Right atrium auricular region (tissue), 2 donors: Measurements from ENCODE around the gene SMYD3. TPM values are rescaled to one million over a fixed set of nuclear protein-coding genes. Genes with fewer than 3 reads are reported as not detected.

Source experiments
- DNase-seq: peaks from one replicate; pipeline ENCODE4 v3.0.0-alpha.2; 2019; ENCODE audit warnings: low spot score
- H3K27ac ChIP-seq, 2 donors: fragments of 200-600 bp; sonication (generic); 1 replicate in 1 of 2; 2 replicates in 1 of 2; pipeline ENCODE4 v1.5.1; 2016 to 2019
- H3K27me3 ChIP-seq, 2 donors: fragments of 200-600 bp; sonication (generic); one replicate each; pipeline versions ENCODE4 v1.5.1 to v1.6.0; 2017 to 2019
- H3K36me3 ChIP-seq: fragments of 200-600 bp; sonication (generic); one replicate; pipeline ENCODE4 v1.5.1; 2016
- H3K4me1 ChIP-seq, 2 donors: fragments of 200-600 bp; sonication (generic); one replicate each; pipeline versions ENCODE4 v1.5.1 to v1.6.0; 2017 to 2019
- H3K4me3 ChIP-seq, 2 donors: fragments of 200-600 bp; sonication (generic); 1 replicate in 1 of 2; 2 replicates in 1 of 2; pipeline ENCODE4 v1.5.1; 2017 to 2019; ENCODE audit warnings: mild to moderate bottlenecking in 1 of 2, moderate library complexity in 1 of 2
- H3K9me3 ChIP-seq, 2 donors: fragments of 200-600 bp; sonication (generic); one replicate each; pipeline ENCODE4 v1.5.1; 2019
- CTCF ChIP-seq, 2 donors: fragments of 200-600 bp; sonication (generic); IDR thresholded peaks; one replicate each; pipeline ENCODE4 v1.5.1; 2019; ENCODE audit warnings: antibody characterized with exemption in 2 of 2
- total RNA-seq, 2 donors: library from RNA; depleted of rRNA; stranded (reverse); fragments of >200 nt; gene quantifications; one replicate each; pipeline ENCODE4 v1.1.0, GENCODE V29; 2016

Gene SMYD3
- total RNA-seq, 2 donors from 2014 or later = 7.9 to 8.5 TPM

- no peaks in the 10 kb centered on the region for H3K4me1 ChIP-seq
- H3K36me3 ChIP-seq = no peaks in the 10 kb centered on the region
- no peak for DNase-seq
- no peak for TF ChIP-seq CTCF (IDR thresholded peaks at IDR 0.05)
- no peak overlapping the region for H3K27ac ChIP-seq
- H3K27me3 ChIP-seq = no peaks in the 10 kb centered on the region
- no peaks in the 10 kb centered on the region for H3K9me3 ChIP-seq
- H3K4me3 ChIP-seq = no peak overlapping the region
Observed at GRCh38 chr1:246142320-246142893, 364.7 kb downstream of the SMYD3 start.

- no peaks in the 10 kb centered on the region for H3K36me3 ChIP-seq
- H3K4me3 ChIP-seq = no peak overlapping the region
- no peak for TF ChIP-seq CTCF (IDR thresholded peaks at IDR 0.05)
- H3K9me3 ChIP-seq = no peaks in the 10 kb centered on the region
- H3K27ac ChIP-seq = no peak overlapping the region
- H3K4me1 ChIP-seq = no peaks in the 10 kb centered on the region
- H3K27me3 ChIP-seq = no peaks in the 10 kb centered on the region
- DNase-seq = no peak
Observed at GRCh38 chr1:246141306-246141705, 365.8 kb downstream of the SMYD3 start.

GRCh38 chr1:246139745-246140182 is 367.3 kb downstream of the SMYD3 start:
- Histone ChIP-seq H3K36me3 (no peaks in the 10 kb centered on the region), H3K27ac (no peak overlapping the region), H3K4me3 (no peak overlapping the region), H3K4me1 (no peaks in the 10 kb centered on the region), H3K9me3 (no peaks in the 10 kb centered on the region), H3K27me3 (no peaks in the 10 kb centered on the region)
- TF ChIP-seq CTCF (IDR thresholded peaks at IDR 0.05) = no peak
- no peak for DNase-seq

- H3K4me3 ChIP-seq = no peak overlapping the region
- H3K4me1 ChIP-seq = no peaks in the 10 kb centered on the region
- DNase-seq = no peak
- no peaks in the 10 kb centered on the region for H3K36me3 ChIP-seq
- H3K9me3 ChIP-seq = no peaks in the 10 kb centered on the region
- H3K27ac ChIP-seq = no peak overlapping the region
- TF ChIP-seq CTCF (IDR thresholded peaks at IDR 0.05) = no peak
- H3K27me3 ChIP-seq = no peaks in the 10 kb centered on the region
Observed at GRCh38 chr1:246138781-246139180, 368.3 kb downstream of the SMYD3 start.

GRCh38 chr1:246136477-246136876 is 370.6 kb downstream of the SMYD3 start:
- no peaks in the 10 kb centered on the region for H3K9me3 ChIP-seq

More at GRCh38 chr1:246136477-246136876, 370.6 kb downstream of the SMYD3 start:
- Histone ChIP-seq H3K27me3 (no peaks in the 10 kb centered on the region), H3K4me1 (no peaks in the 10 kb centered on the region), H3K27ac (no peak overlapping the region), H3K4me3 (no peak overlapping the region), H3K36me3 (no peaks in the 10 kb centered on the region)
- no peak for TF ChIP-seq CTCF (IDR thresholded peaks at IDR 0.05)
- no peak for DNase-seq
